ENCODE results near the gene DENND11. TPM values are rescaled to one million over a fixed set of nuclear protein-coding genes. Genes with fewer than 3 reads are reported as not detected.

Gene DENND11
- total RNA-seq, 1 donor from 2014 or later, result 19.2 TPM

DNA sequence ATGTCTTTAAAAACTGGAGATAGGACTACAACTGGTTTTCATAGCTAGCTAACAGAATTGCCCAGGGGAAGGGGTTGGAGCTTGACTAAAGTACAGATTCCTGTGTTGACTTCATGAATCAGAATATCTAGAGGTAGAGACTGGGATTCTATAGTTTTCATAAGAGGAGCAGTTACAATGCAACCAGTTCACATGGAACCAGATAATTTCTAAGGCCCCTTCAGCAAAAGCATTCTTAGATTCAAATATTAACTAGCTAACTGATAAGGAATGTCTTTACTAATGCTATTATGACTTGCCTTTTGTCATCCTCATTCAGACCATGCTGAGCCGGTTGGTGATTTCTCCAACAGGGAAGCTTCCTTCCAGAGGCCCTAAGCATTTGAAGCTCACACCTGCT is 11.9 kb upstream of the DENND11 start:
- no peak for TF ChIP-seq CTCF (IDR thresholded peaks at IDR 0.05; ENCODE audit: insufficient read depth, low read length, severe bottlenecking)
- FAIRE-seq, result no peak
- no peak overlapping the region for H3K4me3 ChIP-seq (ENCODE audit: low read depth, low read length)
- no peaks in the 10 kb centered on the region for H3K36me3 ChIP-seq (ENCODE audit: control insufficient read depth, insufficient read depth, low read length)
- no peak for DNase-seq (ENCODE audit: low read depth)
- H3K27me3 ChIP-seq (ENCODE audit: control insufficient read depth, insufficient read depth, low read length), result peaks cover 3% of the 10 kb centered on the region

DNA sequence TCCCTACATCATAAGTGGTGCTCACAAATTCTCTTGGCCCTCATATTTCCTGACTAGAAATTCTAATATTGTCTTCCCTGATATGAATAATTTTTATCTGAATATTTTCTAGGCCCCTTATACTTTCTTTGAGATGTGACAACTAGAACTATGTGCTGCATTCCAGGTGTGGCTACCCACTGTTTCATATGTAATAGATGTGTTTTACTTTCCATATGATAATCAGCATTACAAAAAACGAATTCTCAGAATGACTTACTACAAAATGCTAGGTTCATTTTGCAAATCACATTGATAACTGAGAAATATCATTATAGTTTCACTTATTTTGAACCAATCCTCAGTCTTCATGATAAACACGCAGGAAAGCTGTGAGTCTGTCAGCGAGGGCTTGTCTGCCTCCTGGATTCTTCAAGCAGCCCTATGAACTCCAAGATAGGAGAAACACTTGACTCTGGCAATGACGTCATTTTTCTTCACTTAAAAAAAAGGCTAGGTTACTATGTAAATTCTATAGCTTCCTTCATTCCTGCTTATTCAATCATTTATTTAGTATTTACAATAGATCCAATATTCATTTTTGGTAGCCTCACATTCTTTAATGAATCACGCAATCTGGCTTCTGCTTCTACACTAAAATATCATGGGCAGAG is 10.8 kb upstream of the DENND11 start:
- H3K27me3 ChIP-seq (ENCODE audit: control insufficient read depth, insufficient read depth, low read length), result peaks cover 3% of the 10 kb centered on the region
- H3K4me3 ChIP-seq (ENCODE audit: low read depth, low read length), result no peak overlapping the region
- no peak for TF ChIP-seq CTCF (IDR thresholded peaks at IDR 0.05; ENCODE audit: insufficient read depth, low read length, severe bottlenecking)
- DNase-seq (ENCODE audit: low read depth), result no peak
- H3K36me3 ChIP-seq (ENCODE audit: control insufficient read depth, insufficient read depth, low read length), result no peaks in the 10 kb centered on the region
- FAIRE-seq, result no peak

DNA sequence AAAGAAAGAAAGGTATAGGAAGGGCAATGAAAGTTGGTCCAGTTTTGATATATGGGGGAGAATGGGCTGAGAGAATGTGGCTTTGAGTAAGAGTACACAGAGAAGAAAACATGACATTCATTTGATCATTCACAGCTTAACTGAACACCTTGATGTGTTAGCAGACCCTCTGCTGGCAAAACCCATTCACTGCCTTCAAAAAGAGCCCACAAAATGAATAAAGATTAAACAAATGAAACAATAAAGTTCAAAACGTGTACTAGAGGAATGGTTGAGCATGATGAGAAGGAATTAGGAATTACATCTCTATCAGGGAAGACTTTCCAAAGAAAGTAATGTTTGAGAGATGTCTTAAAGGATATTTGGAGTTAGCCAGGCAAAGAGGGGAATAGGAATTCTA is 8.3 kb upstream of the DENND11 start:
- H3K27me3 ChIP-seq (ENCODE audit: control insufficient read depth, insufficient read depth, low read length), result no peaks in the 10 kb centered on the region
- FAIRE-seq (no peak), DNase-seq (ENCODE audit: low read depth) (no peak)
- H3K36me3 ChIP-seq (ENCODE audit: control insufficient read depth, insufficient read depth, low read length), result no peaks in the 10 kb centered on the region
- no peak for TF ChIP-seq CTCF (IDR thresholded peaks at IDR 0.05; ENCODE audit: insufficient read depth, low read length, severe bottlenecking)
- H3K4me3 ChIP-seq (ENCODE audit: low read depth, low read length), result no peak overlapping the region

- Histone ChIP-seq H3K4me3 (ENCODE audit: low read depth, low read length) (no peak overlapping the region), H3K27me3 (ENCODE audit: control insufficient read depth, insufficient read depth, low read length) (no peaks in the 10 kb centered on the region), H3K36me3 (ENCODE audit: control insufficient read depth, insufficient read depth, low read length) (no peaks in the 10 kb centered on the region)
- no peak for TF ChIP-seq CTCF (IDR thresholded peaks at IDR 0.05; ENCODE audit: insufficient read depth, low read length, severe bottlenecking)
- FAIRE-seq (peak; percentile 43), DNase-seq (ENCODE audit: low read depth) (peak; percentile 47)
These were observed 7.8 kb upstream of the DENND11 start for GRCh38 chr7:141709749-141710148.

DNA sequence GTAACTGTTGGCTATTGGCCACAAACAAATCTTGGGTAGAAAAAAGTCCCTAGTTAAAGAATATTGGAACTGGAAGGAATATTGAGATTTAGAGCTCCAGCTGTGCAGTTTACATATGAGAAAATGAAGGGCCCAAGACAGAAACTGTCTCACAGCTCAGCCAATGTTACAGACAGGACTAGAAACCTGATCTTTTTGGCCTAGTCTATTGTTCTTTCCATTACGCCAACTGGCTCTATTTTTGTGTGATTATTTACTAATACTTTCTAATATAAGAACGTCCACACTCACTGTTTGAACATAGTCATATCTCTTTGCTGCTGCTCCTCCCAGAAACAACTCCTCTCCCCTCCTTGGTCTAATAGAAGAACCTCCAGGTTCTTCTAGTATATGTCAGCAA is 7.4 kb upstream of the DENND11 start:
- FAIRE-seq, result no peak
- TF ChIP-seq CTCF (IDR thresholded peaks at IDR 0.05; ENCODE audit: insufficient read depth, low read length, severe bottlenecking), result no peak

GRCh38 chr7:141708351-141708750 is 6.4 kb upstream of the DENND11 start, which contains the start of gene WEE2:
Gene WEE2 (plus strand): TSS chr7:141708353. CDS start chr7:141708759, 406 bp downstream.
- H3K27me3 ChIP-seq (ENCODE audit: control insufficient read depth, insufficient read depth, low read length), result no peaks in the 10 kb centered on the region
- TF ChIP-seq CTCF (IDR thresholded peaks at IDR 0.05; ENCODE audit: insufficient read depth, low read length, severe bottlenecking), result no peak
- no peak for DNase-seq (ENCODE audit: low read depth)
- no peaks in the 10 kb centered on the region for H3K36me3 ChIP-seq (ENCODE audit: control insufficient read depth, insufficient read depth, low read length)
- no peak for FAIRE-seq
- H3K4me3 ChIP-seq (ENCODE audit: low read depth, low read length), result no peak within 1 kb of the TSS

More for the DNA sequence above, 7.4 kb upstream of the DENND11 start:
- DNase-seq (ENCODE audit: low read depth), result no peak
- H3K36me3 ChIP-seq (ENCODE audit: control insufficient read depth, insufficient read depth, low read length), result no peaks in the 10 kb centered on the region
- H3K4me3 ChIP-seq (ENCODE audit: low read depth, low read length), result no peak overlapping the region
- H3K27me3 ChIP-seq (ENCODE audit: control insufficient read depth, insufficient read depth, low read length), result no peaks in the 10 kb centered on the region

Data from bronchial epithelial cell (primary cell).